GM19452 (cell line): Measurements from ENCODE around the gene FOLR2.

Source experiments
- ATAC-seq: cut with Tn5 transposase; IDR thresholded peaks from one replicate; pipeline ENCODE4 v1.9.1; 2021; ENCODE audit not compliant: unreplicated experiment

Gene FOLR2

GRCh38 chr11:72229336-72229924, 12.8 kb downstream of the FOLR2 start:
- no peak for ATAC-seq

DNA sequence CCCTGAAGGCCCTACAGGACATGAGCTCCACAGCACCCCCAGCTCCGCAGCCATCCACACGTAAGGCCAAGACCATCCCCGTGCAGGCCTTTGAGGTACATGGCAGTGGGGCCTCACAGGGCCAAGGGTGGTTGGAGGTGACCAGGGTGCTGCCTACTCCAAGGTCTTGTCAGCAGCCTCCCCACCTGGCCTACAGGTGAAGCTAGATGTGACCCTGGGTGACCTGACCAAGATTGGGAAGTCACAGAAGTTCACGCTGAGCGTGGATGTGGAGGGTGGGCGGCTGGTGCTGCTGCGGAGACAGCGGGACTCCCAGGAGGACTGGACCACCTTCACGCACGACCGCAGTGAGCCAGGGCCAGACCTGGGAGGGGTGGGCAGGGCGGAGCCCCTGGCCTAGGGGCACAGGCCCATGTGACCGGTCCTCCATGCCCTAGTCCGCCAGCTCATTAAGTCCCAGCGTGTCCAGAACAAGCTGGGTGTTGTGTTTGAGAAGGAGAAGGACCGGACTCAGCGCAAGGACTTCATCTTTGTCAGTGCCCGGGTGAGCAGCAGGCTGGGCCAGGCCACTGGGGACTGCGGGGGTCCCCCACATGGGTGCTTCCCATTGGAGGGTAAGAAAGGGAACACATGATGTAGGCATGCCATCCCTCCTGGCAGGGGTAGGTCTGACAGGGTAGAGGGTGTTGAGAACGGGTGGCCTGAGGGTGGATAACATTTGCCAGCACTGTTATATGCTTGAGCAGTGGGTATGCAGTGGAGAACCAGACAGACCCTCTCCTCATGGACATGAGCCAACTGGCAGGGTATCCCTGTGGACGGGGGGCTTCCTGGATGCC, 13.6 kb downstream of the FOLR2 start:
- no peak for ATAC-seq

DNA sequence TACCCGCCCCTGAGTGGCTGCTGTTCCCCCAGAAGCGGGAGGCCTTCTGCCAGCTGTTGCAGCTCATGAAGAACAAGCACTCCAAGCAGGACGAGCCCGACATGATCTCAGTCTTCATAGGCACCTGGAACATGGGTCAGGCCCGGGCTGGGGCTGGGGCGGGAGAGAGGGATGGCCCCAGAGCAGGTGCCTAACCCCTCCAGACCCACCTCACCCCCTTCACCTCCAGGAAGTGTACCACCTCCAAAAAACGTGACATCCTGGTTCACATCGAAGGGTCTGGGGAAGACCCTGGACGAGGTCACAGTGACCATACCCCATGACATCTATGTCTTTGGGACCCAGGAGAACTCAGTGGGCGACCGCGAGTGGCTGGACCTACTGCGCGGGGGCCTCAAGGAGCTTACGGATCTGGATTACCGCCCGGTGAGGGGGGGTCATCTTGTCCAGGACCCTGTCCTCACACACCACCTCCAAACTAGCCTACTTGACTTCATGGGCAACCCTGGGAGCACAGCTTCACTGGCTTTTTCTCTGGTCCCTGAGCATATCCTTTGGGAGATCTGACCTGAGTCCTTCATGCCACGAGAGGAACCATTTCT, 14.3 kb downstream of the FOLR2 start:
- no peak for ATAC-seq

DNA sequence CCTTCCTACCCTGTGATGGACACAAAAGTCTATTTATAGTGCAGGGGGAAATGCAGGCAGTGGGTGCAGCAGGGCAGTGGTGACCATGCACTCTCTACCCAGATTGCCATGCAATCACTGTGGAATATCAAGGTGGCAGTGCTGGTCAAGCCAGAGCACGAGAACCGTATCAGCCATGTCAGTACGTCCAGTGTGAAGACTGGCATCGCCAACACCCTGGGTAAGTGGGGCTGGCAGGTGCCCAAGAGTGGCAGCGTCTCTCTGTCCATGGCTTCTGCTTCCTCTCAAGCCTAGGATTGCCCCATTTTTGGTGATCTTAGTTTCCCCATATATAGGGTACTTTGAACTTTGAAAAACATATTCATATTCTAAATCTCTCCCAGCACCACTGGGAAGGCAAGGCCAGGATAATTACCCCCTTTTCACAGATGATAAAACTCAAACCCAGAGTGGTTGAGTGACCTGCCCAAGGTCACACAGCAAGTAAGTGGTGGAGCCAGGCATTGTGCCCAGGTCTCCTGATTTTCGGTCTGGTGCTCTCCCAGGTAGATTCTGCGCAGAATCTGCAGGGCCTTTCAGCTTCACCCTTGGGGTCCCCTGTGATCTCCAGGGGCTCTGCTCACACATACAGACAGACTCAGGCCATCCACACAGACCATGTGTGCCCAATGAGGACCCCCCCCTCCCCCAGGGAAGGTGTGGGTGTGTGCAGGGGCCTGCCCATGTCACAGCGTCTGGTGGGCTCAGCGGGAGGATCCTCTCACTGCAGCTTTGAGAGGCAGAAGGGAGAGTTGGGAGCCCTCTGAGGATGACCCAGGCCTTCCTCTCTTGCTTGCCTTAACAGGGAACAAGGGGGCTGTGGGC, 15.0 kb downstream of the FOLR2 start:
- ATAC-seq, result no peak

- no peak for ATAC-seq
Measured at GRCh38 chr11:72232260-72233055, 15.9 kb downstream of the FOLR2 start.

DNA sequence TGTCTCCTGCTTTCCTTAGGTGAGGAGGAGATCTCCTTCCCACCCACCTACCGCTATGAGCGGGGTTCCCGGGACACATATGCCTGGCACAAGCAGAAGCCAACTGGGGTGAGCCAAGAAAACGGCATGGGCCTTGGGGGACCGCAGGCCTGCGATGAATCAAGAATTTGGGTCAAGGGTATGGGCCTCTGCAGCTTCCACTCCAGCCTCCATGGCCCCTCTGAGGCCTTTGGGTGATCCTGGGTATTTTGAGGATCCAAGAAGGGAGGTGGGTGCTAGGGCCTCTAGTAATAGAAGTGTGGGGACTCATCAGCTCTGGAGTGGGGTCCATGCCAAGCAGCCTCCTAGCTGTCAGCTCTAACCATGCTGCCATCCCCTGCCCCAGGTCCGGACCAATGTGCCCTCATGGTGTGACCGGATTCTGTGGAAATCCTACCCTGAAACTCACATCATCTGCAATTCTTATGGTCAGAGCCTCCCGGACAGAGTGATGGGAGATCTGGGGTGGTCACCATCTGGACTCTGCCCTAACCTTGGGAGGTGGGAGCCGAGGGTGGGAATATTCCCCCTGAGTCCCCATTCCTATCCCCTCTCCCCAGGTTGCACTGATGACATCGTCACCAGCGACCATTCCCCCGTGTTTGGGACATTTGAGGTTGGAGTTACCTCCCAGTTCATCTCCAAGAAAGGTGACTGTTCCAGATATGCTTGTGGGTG, 16.6 kb downstream of the FOLR2 start:
- no peak for ATAC-seq

- ATAC-seq, result no peak
Measured at GRCh38 chr11:72233773-72234513, 17.3 kb downstream of the FOLR2 start.

DNA sequence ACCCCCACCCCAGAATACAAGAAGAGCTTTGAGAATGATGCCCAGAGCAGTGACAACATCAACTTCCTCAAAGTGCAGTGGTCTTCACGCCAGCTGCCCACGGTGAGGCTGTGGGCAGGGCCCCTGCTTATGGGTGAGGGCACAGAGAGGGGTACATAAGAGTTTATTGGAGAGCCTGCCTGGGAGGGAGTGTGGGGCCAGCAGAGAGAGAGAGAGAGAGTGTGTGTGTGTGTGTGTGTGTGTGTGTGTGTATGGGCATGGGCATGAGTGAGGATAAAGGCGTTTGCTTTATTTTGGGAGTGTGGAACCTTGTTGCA, 17.9 kb downstream of the FOLR2 start:
- no peak for ATAC-seq

GRCh38 chr11:72234920-72235319, 18.3 kb downstream of the FOLR2 start:
- ATAC-seq, result no peak

- no peak for ATAC-seq
Measured at GRCh38 chr11:72235351-72236057, 18.9 kb downstream of the FOLR2 start.

DNA sequence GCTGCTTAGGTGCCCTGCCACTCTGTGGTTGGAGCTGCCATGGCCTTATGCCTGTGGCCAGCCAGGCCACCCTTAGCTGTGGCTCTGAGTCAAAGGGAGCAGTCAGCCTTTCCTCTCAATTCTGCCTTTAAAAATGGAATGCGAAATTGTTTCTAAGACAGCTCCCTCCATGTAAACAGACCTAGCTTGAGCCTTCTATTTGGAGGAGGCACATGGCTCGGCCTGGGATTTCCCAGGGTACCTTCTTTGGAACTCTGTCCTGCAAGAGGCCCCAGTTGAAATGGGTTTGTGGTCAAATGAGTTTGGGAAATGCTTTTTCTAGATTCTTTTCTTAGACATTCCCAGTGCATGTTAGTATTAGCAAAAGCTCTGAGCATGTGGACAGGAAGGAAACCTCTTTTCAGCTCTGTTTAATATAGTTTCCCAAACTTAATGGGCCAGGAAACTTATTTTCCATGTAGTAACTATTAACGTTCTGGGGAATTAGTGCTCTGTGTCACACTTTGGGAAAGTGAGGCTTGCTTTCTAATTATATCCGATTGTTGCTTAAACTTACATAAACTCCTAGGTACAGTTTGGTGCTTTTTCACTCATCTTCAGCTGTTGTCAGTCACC, 19.6 kb downstream of the FOLR2 start:
- ATAC-seq, result no peak

GRCh38 chr11:72236774-72237111, 20.1 kb downstream of the FOLR2 start:
- ATAC-seq, result no peak

- no peak for ATAC-seq
Measured at GRCh38 chr11:72237112-72237931, 20.7 kb downstream of the FOLR2 start.

GRCh38 chr11:72238040-72238450, 21.5 kb downstream of the FOLR2 start:
- no peak for ATAC-seq

GRCh38 chr11:72238492-72239312, 22.1 kb downstream of the FOLR2 start:
- no peak for ATAC-seq

DNA sequence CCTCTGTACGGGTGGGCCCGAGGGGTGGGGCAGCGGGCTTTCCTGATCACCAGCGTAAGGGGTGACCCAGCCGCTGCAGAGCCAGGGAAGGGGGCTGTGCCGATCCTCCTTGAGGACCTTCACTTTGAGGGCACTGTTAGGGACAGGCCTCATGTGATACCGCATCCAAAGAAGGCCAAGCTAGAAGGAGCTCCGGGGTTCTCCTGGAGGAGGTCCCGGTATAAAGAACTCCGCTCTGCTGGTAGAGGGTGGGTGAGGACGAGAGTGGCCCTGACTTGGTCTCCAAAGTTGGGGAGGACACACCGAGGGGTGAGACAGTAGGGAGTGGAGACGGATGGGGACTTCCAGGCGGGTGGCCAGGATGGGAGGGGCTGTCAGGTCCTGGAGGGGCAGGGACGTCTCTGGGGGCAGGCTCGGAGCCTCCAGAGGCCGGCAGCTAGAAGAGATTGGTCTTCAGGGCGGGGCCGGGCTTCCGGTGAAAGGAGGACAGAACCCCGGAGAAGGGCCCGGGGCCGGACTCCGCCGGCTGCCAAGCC, 22.8 kb downstream of the FOLR2 start:
- ATAC-seq, result no peak
